ENCODE data around the gene KCNA2.

DNA sequence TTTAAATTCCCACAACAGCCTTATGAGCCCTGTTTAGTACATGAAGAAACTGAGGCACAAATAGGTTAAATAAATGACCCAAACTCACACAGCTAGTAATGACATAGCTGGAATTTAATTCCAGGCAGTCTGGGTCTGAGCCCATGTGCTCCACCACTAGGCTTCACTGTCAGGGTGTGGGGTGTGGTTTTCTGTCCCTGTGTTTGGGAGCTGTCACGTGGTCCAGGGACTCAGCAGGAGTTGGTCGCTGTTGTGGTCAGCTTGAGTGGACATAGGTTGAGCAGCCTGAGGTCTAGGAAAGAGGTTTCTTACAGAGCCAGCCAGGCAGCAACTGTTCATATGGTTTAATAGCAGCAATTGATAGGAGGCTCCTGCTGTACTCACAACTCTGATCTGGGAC is 59.1 kb downstream of the KCNA2 start:
- TF ChIP-seq CTCF (IDR thresholded peaks at IDR 0.05) (no peak), TCF12 (IDR thresholded peaks at IDR 0.05) (no peak), NFIC (IDR thresholded peaks at IDR 0.05; ENCODE audit: borderline replicate concordance) (no peak), EP300 (IDR thresholded peaks at IDR 0.05; ENCODE audit: borderline replicate concordance in 1 of 2, low read depth in 1 of 2, low read length in 1 of 2) (no peak), GABPA (IDR thresholded peaks at IDR 0.05; ENCODE audit: low read depth) (no peak), JUND (IDR thresholded peaks at IDR 0.05) (no peak)

Measured in SK-N-SH (cell line).